HepG2 (cell line): Measurements from ENCODE around the gene BMPER. TPM values are rescaled to one million over a fixed set of nuclear protein-coding genes. Genes with fewer than 3 reads are reported as not detected.

Source experiments
- ATAC-seq: fragments of 200-7000 bp; cut with Tn5 transposase; 3 replicates; pipeline ENCODE4 v1.9.1; 2020; ENCODE audit warnings: mild to moderate bottlenecking, moderate library complexity
- BruUV-seq: library from RNA; stranded (reverse); fragments of 400-500 nt; replicated peaks from 2 replicates; lab custom pipeline; 2021; lab: Mats Ljungman, UMichigan
- CTCF ChIA-PET: fragments of 300-600 bp; formaldehyde crosslinking; extraction: SDS; loops from one replicate; lab custom pipeline; 2021; ENCODE audit warnings: low total read pairs, inconsistent platforms, low intra/inter-chr PET ratio; lab: Yijun Ruan, JAX
- POLR2A ChIA-PET: fragments of 350-600 bp; sonication (Branson Sonifier 250); formaldehyde crosslinking; loops from one replicate; lab custom pipeline; 2020; ENCODE audit warnings: antibody characterized with exemption, inconsistent platforms; lab: Yijun Ruan, JAX
- DNase-seq: peaks from one replicate; pipeline ENCODE4 v3.0.0-alpha.2; 2015; ENCODE audit warnings: low spot score
- FAIRE-seq: peaks from 3 replicates; lab custom pipeline; 2011; peaks lifted over from hg19 to GRCh38; lab: Jason Lieb, UNC
- H2AFZ ChIP-seq: one replicate; pipeline ENCODE4 v1.6.1; 2011; ENCODE audit warnings: low read length, inconsistent platforms
- H3K27ac ChIP-seq: fragments of 300-600 bp; 3 replicates; pipeline ENCODE4 v1.8.0; 2011; ENCODE audit warnings: mixed run types, mild to moderate bottlenecking, mixed read lengths, low read length, inconsistent platforms; ENCODE audit not compliant: insufficient read depth; ENCODE audit errors: extremely low read length
- H3K27me3 ChIP-seq, 2 experiments: fragments of 200-600 bp in 1 of 2; 2 replicates in 1 of 2; 3 replicates in 1 of 2; pipeline versions ENCODE4 v1.6.0 to v1.8.0; 2011; ENCODE audit warnings: low read length in 2 of 2, mild to moderate bottlenecking in 2 of 2, moderate library complexity in 2 of 2, inconsistent platforms in 1 of 2; ENCODE audit not compliant: insufficient read depth in 2 of 2, control insufficient read depth in 1 of 2
- H3K36me3 ChIP-seq, 2 experiments: fragments of 200-600 bp in 1 of 2; replicated peaks in 1 of 2; 2 replicates in 1 of 2; 3 replicates in 1 of 2; pipeline versions ENCODE4 v1.5.1 to v1.8.0; 2011; ENCODE audit warnings: low read length in 2 of 2, inconsistent platforms in 1 of 2; ENCODE audit not compliant: insufficient read depth in 2 of 2, control insufficient read depth in 1 of 2
- H3K4me1 ChIP-seq: 2 replicates; pipeline ENCODE4 v1.5.1; 2012; ENCODE audit warnings: low read length, inconsistent platforms; ENCODE audit not compliant: insufficient read depth
- H3K4me2 ChIP-seq: 2 replicates; pipeline ENCODE4 v1.6.0; 2011; ENCODE audit warnings: low read depth, low read length, inconsistent platforms
- H3K4me3 ChIP-seq, 3 experiments: fragments of 200-600 bp in 1 of 3; sonication (generic), shearing (Covaris generic) in 1 of 3; replicated peaks in 1 of 3; 2 replicates each; pipeline ENCODE4 v1.5.1; 2011 to 2016; ENCODE audit warnings: low read length in 3 of 3, inconsistent platforms in 2 of 3, low read depth in 2 of 3, mild to moderate bottlenecking in 2 of 3, control low read depth in 1 of 3, mixed read lengths in 1 of 3; ENCODE audit not compliant: insufficient read depth in 1 of 3
- H3K79me2 ChIP-seq: one replicate; pipeline ENCODE4 v1.6.1; 2011; ENCODE audit warnings: low read length, inconsistent platforms; ENCODE audit not compliant: insufficient read depth
- H3K9ac ChIP-seq: 2 replicates; pipeline ENCODE4 v1.6.0; 2011; ENCODE audit warnings: mild to moderate bottlenecking, low read depth, low read length, inconsistent platforms; ENCODE audit not compliant: insufficient read depth
- H3K9me3 ChIP-seq: 2 replicates; pipeline ENCODE4 v1.5.1; 2012; ENCODE audit warnings: mild to moderate bottlenecking, low read length
- H4K20me1 ChIP-seq: 2 replicates; pipeline ENCODE4 v1.6.0; 2011; ENCODE audit warnings: inconsistent platforms, mild to moderate bottlenecking, low read length, moderate library complexity; ENCODE audit not compliant: insufficient read depth
- FOXM1 ChIP-seq: sonication (generic); formaldehyde crosslinking; IDR thresholded peaks from 2 replicates; pipeline ENCODE4 v1.5.0; 2020; ENCODE audit warnings: missing genetic modification reagents
- MTF2 ChIP-seq: sonication (generic); formaldehyde crosslinking; IDR thresholded peaks from 2 replicates; pipeline ENCODE4 v1.5.0; 2020; ENCODE audit warnings: missing genetic modification reagents, borderline replicate concordance
- RARG ChIP-seq: sonication (generic); formaldehyde crosslinking; IDR thresholded peaks from 2 replicates; pipeline ENCODE4 v1.4.0; 2020; ENCODE audit warnings: low read depth, mild to moderate bottlenecking, missing genetic modification reagents
- SMARCE1 ChIP-seq: fragments of 450-650 bp; IDR thresholded peaks from 2 replicates; pipeline ENCODE4 v1.6.1; 2017; ENCODE audit warnings: borderline replicate concordance
- SSRP1 ChIP-seq: IDR thresholded peaks from 2 replicates; pipeline ENCODE4 v1.6.1; 2016; ENCODE audit warnings: control low read depth
- ZFAT ChIP-seq: sonication (generic); formaldehyde crosslinking; conservative IDR thresholded peaks from 2 replicates; pipeline ENCODE4 v1.8.1; 2023; ENCODE audit warnings: missing genetic modification reagents, inconsistent platforms
- ZMAT3 ChIP-seq: sonication (generic); formaldehyde crosslinking; conservative IDR thresholded peaks from 2 replicates; pipeline ENCODE4 v1.7.0; 2021; ENCODE audit warnings: missing genetic modification reagents
- WGBS: methylation state at CpG from one replicate; pipeline ENCODE4 v1.1.6; 2017; ENCODE audit warnings: low lambda C conversion rate; 5-methylcytosine and 5-hydroxymethylcytosine counted together
- in situ Hi-C: cut with HindIII; loops from 2 replicates; pipeline ENCODE4 v1.10.0; 2017; ENCODE audit warnings: low pct_unique_long_range_greater_than_20kb; ENCODE audit not compliant: extremely low pct_ligation_motif_present
- intact Hi-C: fragments of 100-400 bp; cut with micrococcal nuclease; formaldehyde crosslinking; loops from one replicate; pipeline ENCODE4 v1.10.0; 2022; ENCODE audit not compliant: unreplicated experiment
- polyA plus RNA-seq, 8 experiments: library from polyadenylated mRNA; depleted of rRNA in 3 of 8; stranded (reverse) in 7 of 8; unstranded in 1 of 8; fragments of >200 nt; fragmentation: Illumina TruSeq in 4 of 8; extraction: Trizol in 4 of 8; gene quantifications; 2 replicates each; pipeline versions ENCODE4 v1.2.1 to v1.2.3, GENCODE V29; 2011 to 2016; ENCODE audit warnings: low read depth in 4 of 8, missing spikeins in 1 of 8, mixed read lengths in 1 of 8; ENCODE audit not compliant: insufficient read depth in 1 of 8
- total RNA-seq, 5 experiments: library from RNA; depleted of rRNA; stranded (reverse); fragments of >200 nt; fragmentation: Illumina TruSeq; extraction: Trizol; gene quantifications; 2 replicates each; pipeline ENCODE4 v1.2.3, GENCODE V29; 2016; ENCODE audit warnings: low read depth in 1 of 5
- TF ChIP-seq, protein P1 (sequence below): sonication (generic); formaldehyde crosslinking; IDR thresholded peaks from 2 replicates; pipeline ENCODE4 v1.8.1; 2023; ENCODE audit warnings: mild to moderate bottlenecking, missing genetic modification reagents
- TF ChIP-seq, protein P2 (sequence below): sonication (generic); formaldehyde crosslinking; IDR thresholded peaks from 2 replicates; pipeline ENCODE4 v1.5.0; 2020; ENCODE audit warnings: mild to moderate bottlenecking, missing genetic modification reagents, borderline replicate concordance

BMPER gene
- total and polyA plus RNA-seq, 2 of the 13 experiments (the other 11 are each of a cell fraction or from before 2014, with no cell fraction given): not detected

DNA sequence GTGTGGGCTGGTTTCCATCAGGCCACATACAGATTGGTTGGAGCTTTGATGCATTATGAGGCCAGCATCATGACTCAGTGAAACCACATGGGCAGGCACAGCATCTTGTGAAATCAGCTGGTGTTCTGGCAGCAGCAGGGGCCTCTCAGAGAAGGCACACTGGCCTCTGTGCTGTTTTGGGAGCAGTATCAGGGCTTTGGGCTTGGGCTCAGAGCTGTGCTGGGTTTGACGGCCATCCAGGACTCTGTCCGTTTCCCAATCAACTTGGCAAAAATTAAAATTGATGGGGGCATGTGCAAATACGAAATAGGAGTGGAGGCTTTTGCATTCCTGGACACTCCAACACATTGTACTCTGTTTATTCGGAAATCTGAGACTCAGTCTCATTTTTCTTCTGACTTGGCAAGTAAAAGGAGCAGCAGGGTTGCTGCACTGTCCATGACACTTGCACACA is 190.9 kb downstream of the BMPER start:
- H2AFZ ChIP-seq: no peak overlapping the region
- ChIA-PET POLR2A (no interaction called here), CTCF (no interaction called here)
- TF ChIP-seq, protein P1, sequence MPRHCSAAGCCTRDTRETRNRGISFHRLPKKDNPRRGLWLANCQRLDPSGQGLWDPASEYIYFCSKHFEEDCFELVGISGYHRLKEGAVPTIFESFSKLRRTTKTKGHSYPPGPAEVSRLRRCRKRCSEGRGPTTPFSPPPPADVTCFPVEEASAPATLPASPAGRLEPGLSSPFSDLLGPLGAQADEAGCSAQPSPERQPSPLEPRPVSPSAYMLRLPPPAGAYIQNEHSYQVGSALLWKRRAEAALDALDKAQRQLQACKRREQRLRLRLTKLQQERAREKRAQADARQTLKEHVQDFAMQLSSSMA (CRISPR knock-in tag): no peak
- H3K36me3 ChIP-seq: no peaks in the 10 kb centered on the region
- no peaks in the 10 kb centered on the region for H4K20me1 ChIP-seq
- H3K4me1 ChIP-seq: no peaks in the 10 kb centered on the region
- H3K4me2 ChIP-seq: no peak overlapping the region
- in situ Hi-C loops (no loop called here), intact Hi-C loops (no loop called here)
- BruUV-seq: no TSS peak
- no peaks in the 10 kb centered on the region for H3K27me3 ChIP-seq
- 0 out of 2 replicates have a peak, but pooled peaks cover 4% of the 10 kb centered on the region for H3K9me3 ChIP-seq
- FAIRE-seq (no peak), DNase-seq (no peak), ATAC-seq (no peak)
- no peak overlapping the region for H3K27ac ChIP-seq
- no peaks in the 10 kb centered on the region for H3K79me2 ChIP-seq
- WGBS: 36% methylated on average over 4 of the region's 4 CpGs
- H3K4me3 ChIP-seq: no peak overlapping the region
- H3K9ac ChIP-seq: no peak overlapping the region

DNA sequence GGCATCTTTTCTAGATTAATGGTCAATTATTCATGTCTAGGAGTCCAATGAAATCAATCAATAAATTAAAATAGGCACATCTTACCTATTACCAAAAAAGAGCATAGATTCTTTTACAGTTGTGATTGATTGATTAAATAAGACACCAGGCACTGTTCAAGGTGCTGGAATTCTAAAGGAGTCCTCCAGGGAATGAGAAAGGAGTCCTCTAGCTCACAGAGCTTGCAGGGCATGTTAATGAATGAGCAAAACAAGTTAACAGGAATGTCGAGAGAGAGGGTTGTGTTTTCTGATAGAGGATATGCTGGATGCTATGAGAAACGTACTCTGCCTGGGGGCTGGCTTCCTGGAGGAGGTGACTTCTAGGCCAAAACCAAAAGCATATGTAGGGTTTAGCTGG is 191.4 kb downstream of the BMPER start:
- H4K20me1 ChIP-seq: no peaks in the 10 kb centered on the region
- 0 out of 2 replicates have a peak, but pooled peaks cover 4% of the 10 kb centered on the region for H3K9me3 ChIP-seq
- H3K4me1 ChIP-seq: no peaks in the 10 kb centered on the region
- FAIRE-seq (no peak), DNase-seq (no peak), ATAC-seq (no peak)
- H3K4me3 ChIP-seq: no peak overlapping the region
- H3K27me3 ChIP-seq: no peaks in the 10 kb centered on the region
- no peaks in the 10 kb centered on the region for H3K36me3 ChIP-seq
- H2AFZ ChIP-seq: no peak overlapping the region
- no TSS peak for BruUV-seq
- intact Hi-C loops: no loop called here
- in situ Hi-C loops: no loop called here
- ChIA-PET POLR2A (no interaction called here), CTCF (no interaction called here)
- H3K27ac ChIP-seq: no peak overlapping the region
- no peaks in the 10 kb centered on the region for H3K79me2 ChIP-seq
- WGBS: 0% methylated on average over 2 of the region's 2 CpGs
- no peak overlapping the region for H3K4me2 ChIP-seq
- H3K9ac ChIP-seq: no peak overlapping the region
- no peak for TF ChIP-seq FOXM1 (CRISPR knock-in tag)
- TF ChIP-seq, protein P2, sequence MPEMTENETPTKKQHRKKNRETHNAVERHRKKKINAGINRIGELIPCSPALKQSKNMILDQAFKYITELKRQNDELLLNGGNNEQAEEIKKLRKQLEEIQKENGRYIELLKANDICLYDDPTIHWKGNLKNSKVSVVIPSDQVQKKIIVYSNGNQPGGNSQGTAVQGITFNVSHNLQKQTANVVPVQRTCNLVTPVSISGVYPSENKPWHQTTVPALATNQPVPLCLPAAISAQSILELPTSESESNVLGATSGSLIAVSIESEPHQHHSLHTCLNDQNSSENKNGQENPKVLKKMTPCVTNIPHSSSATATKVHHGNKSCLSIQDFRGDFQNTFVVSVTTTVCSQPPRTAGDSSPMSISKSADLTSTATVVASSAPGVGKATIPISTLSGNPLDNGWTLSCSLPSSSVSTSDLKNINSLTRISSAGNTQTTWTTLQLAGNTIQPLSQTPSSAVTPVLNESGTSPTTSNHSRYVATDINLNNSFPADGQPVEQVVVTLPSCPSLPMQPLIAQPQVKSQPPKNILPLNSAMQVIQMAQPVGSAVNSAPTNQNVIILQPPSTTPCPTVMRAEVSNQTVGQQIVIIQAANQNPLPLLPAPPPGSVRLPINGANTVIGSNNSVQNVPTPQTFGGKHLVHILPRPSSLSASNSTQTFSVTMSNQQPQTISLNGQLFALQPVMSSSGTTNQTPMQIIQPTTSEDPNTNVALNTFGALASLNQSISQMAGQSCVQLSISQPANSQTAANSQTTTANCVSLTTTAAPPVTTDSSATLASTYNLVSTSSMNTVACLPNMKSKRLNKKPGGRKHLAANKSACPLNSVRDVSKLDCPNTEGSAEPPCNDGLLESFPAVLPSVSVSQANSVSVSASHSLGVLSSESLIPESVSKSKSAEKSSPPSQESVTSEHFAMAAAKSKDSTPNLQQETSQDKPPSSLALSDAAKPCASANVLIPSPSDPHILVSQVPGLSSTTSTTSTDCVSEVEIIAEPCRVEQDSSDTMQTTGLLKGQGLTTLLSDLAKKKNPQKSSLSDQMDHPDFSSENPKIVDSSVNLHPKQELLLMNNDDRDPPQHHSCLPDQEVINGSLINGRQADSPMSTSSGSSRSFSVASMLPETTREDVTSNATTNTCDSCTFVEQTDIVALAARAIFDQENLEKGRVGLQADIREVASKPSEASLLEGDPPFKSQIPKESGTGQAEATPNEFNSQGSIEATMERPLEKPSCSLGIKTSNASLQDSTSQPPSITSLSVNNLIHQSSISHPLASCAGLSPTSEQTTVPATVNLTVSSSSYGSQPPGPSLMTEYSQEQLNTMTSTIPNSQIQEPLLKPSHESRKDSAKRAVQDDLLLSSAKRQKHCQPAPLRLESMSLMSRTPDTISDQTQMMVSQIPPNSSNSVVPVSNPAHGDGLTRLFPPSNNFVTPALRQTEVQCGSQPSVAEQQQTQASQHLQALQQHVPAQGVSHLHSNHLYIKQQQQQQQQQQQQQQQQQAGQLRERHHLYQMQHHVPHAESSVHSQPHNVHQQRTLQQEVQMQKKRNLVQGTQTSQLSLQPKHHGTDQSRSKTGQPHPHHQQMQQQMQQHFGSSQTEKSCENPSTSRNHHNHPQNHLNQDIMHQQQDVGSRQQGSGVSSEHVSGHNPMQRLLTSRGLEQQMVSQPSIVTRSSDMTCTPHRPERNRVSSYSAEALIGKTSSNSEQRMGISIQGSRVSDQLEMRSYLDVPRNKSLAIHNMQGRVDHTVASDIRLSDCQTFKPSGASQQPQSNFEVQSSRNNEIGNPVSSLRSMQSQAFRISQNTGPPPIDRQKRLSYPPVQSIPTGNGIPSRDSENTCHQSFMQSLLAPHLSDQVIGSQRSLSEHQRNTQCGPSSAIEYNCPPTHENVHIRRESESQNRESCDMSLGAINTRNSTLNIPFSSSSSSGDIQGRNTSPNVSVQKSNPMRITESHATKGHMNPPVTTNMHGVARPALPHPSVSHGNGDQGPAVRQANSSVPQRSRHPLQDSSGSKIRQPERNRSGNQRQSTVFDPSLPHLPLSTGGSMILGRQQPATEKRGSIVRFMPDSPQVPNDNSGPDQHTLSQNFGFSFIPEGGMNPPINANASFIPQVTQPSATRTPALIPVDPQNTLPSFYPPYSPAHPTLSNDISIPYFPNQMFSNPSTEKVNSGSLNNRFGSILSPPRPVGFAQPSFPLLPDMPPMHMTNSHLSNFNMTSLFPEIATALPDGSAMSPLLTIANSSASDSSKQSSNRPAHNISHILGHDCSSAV (CRISPR knock-in tag): no peak
- no peak for TF ChIP-seq MTF2 (CRISPR knock-in tag)
- TF ChIP-seq ZFAT (CRISPR knock-in tag): no peak
- TF ChIP-seq SMARCE1: no peak
- no peak for TF ChIP-seq RARG
- TF ChIP-seq ZMAT3 (CRISPR knock-in tag): no peak
- TF ChIP-seq SSRP1 (CRISPR knock-in tag): no peak
